SK-N-SH treated with all-trans-retinoic acid at 6 μM for 48 hours (cell line): ENCODE data around the gene CDH22.

Experiments
- ATAC-seq: fragments of 200-7000 bp; cut with Tn5 transposase; 3 replicates; pipeline ENCODE4 v1.9.1; 2020; ENCODE audit warnings: mild to moderate bottlenecking, moderate library complexity
- ARNTL ChIP-seq: fragments of 450-650 bp; formaldehyde crosslinking; IDR thresholded peaks from 2 replicates; pipeline ENCODE4 v1.5.0; 2020; ENCODE audit warnings: low read depth, mild to moderate bottlenecking, moderate library complexity, borderline replicate concordance
- BACH2 ChIP-seq: fragments of 250-450 bp; sonication (Bioruptor Pico); IDR thresholded peaks from 2 replicates; pipeline ENCODE4 v1.9.0; 2021; ENCODE audit warnings: mild to moderate bottlenecking, borderline replicate concordance
- CREB5 ChIP-seq: fragments of 250-450 bp; sonication (Bioruptor Pico); IDR thresholded peaks from 2 replicates; pipeline ENCODE4 v1.5.1; 2020; ENCODE audit warnings: low read depth, mild to moderate bottlenecking, moderate library complexity
- CSDC2 ChIP-seq: fragments of 250-450 bp; sonication (Bioruptor Pico); IDR thresholded peaks from 2 replicates; pipeline ENCODE4 v1.5.0; 2020; ENCODE audit warnings: mild to moderate bottlenecking, moderate library complexity
- CSRNP3 ChIP-seq: fragments of 250-450 bp; sonication (Bioruptor Pico); IDR thresholded peaks from 2 replicates; pipeline ENCODE4 v1.5.1; 2021; ENCODE audit warnings: mild to moderate bottlenecking, moderate library complexity
- ESRRG ChIP-seq: fragments of 250-450 bp; sonication (Bioruptor Pico); IDR thresholded peaks from 2 replicates; pipeline ENCODE4 v1.6.1; 2021; ENCODE audit warnings: mild to moderate bottlenecking
- GLIS3 ChIP-seq: fragments of 250-450 bp; sonication (Bioruptor Pico); IDR thresholded peaks from 2 replicates; pipeline ENCODE4 v1.5.0; 2020; ENCODE audit warnings: mild to moderate bottlenecking, moderate library complexity
- ISL1 ChIP-seq: fragments of 250-450 bp; sonication (Bioruptor Pico); IDR thresholded peaks from 2 replicates; pipeline ENCODE4 v2.1.2; 2022; ENCODE audit warnings: mild to moderate bottlenecking, moderate library complexity
- OSR1 ChIP-seq: fragments of 250-450 bp; sonication (Bioruptor Pico); IDR thresholded peaks from 2 replicates; pipeline ENCODE4 v1.8.0; 2022; ENCODE audit warnings: moderate library complexity, mild to moderate bottlenecking, inconsistent platforms
- PATZ1 ChIP-seq: fragments of 250-450 bp; sonication (Bioruptor Pico); IDR thresholded peaks from 2 replicates; pipeline ENCODE4 v1.8.0; 2020; ENCODE audit warnings: mild to moderate bottlenecking, moderate library complexity, borderline replicate concordance
- POU6F1 ChIP-seq: fragments of 250-450 bp; sonication (Bioruptor Pico); IDR thresholded peaks from 2 replicates; pipeline ENCODE4 v1.8.0; 2021; ENCODE audit warnings: low read depth, mild to moderate bottlenecking, moderate library complexity, borderline replicate concordance
- RARB ChIP-seq: fragments of 250-450 bp; sonication (Bioruptor Pico); IDR thresholded peaks from 2 replicates; pipeline ENCODE4 v1.8.0; 2021; ENCODE audit warnings: mild to moderate bottlenecking, moderate library complexity
- SNAI2 ChIP-seq: fragments of 250-450 bp; sonication (Bioruptor Pico); IDR thresholded peaks from 2 replicates; pipeline ENCODE4 v1.5.0; 2020; ENCODE audit warnings: mild to moderate bottlenecking, moderate library complexity
- TOX ChIP-seq: fragments of 250-450 bp; sonication (Bioruptor Pico); IDR thresholded peaks from 2 replicates; pipeline ENCODE4 v1.8.0; 2021; ENCODE audit warnings: mild to moderate bottlenecking, moderate library complexity, borderline replicate concordance
- TSHZ2 ChIP-seq: fragments of 250-450 bp; sonication (Bioruptor Pico); IDR thresholded peaks from 2 replicates; pipeline ENCODE4 v1.5.0; 2020; ENCODE audit warnings: mild to moderate bottlenecking, moderate library complexity
- ZC3H10 ChIP-seq: fragments of 250-450 bp; sonication (Bioruptor Pico); IDR thresholded peaks from 2 replicates; pipeline ENCODE4 v1.5.1; 2021; ENCODE audit warnings: mild to moderate bottlenecking, moderate library complexity
- ZFP3 ChIP-seq: fragments of 250-450 bp; sonication (Bioruptor Pico); IDR thresholded peaks from 2 replicates; pipeline ENCODE4 v1.5.0; 2020; ENCODE audit warnings: mild to moderate bottlenecking, moderate library complexity
- ZFP30 ChIP-seq: fragments of 450-650 bp; formaldehyde crosslinking; IDR thresholded peaks from 2 replicates; pipeline ENCODE4 v1.5.0; 2022; ENCODE audit warnings: mild to moderate bottlenecking, moderate library complexity
- ZNF565 ChIP-seq: fragments of 450-650 bp; formaldehyde crosslinking; conservative IDR thresholded peaks from 2 replicates; pipeline ENCODE4 v1.5.0; 2020; ENCODE audit warnings: low read depth, mild to moderate bottlenecking, moderate library complexity
- ZNF70 ChIP-seq: fragments of 450-650 bp; formaldehyde crosslinking; IDR thresholded peaks from 2 replicates; pipeline ENCODE4 v1.5.0; 2020; ENCODE audit warnings: mild to moderate bottlenecking, moderate library complexity
- ZNF8 ChIP-seq: fragments of 450-650 bp; formaldehyde crosslinking; IDR thresholded peaks from 2 replicates; pipeline ENCODE4 v1.5.0; 2020; ENCODE audit warnings: mild to moderate bottlenecking, moderate library complexity

The CDH22 gene

GRCh38 chr20:46307139-46307998 is 929 bp downstream of the CDH22 start:
- no peak for TF ChIP-seq ZFP30 (CRISPR knock-in tag)
- no peak for TF ChIP-seq CSDC2 (CRISPR knock-in tag)
- TF ChIP-seq ZNF70: no peak
- TF ChIP-seq GLIS3: no peak
- TF ChIP-seq RARB (CRISPR knock-in tag): no peak
- no peak for TF ChIP-seq ESRRG (CRISPR knock-in tag)
- TF ChIP-seq ZNF8 (CRISPR knock-in tag): no peak
- TF ChIP-seq ZNF565: no peak
- no peak for TF ChIP-seq PATZ1 (CRISPR knock-in tag)
- TF ChIP-seq ISL1 (CRISPR knock-in tag): no peak
- no peak for TF ChIP-seq SNAI2 (CRISPR knock-in tag)
- TF ChIP-seq ZFP3 (CRISPR knock-in tag): no peak
- TF ChIP-seq TOX: no peak
- no peak for TF ChIP-seq CSRNP3
- no peak for TF ChIP-seq POU6F1 (CRISPR knock-in tag)
- TF ChIP-seq OSR1 (CRISPR knock-in tag): no peak
- TF ChIP-seq, all 23 proteins: peak for 0
- ATAC-seq: peak; percentile 87

- no peak for TF ChIP-seq CSDC2 (CRISPR knock-in tag)
- no peak for TF ChIP-seq ARNTL (CRISPR knock-in tag)
- no peak for TF ChIP-seq ZNF70
- TF ChIP-seq TSHZ2 (CRISPR knock-in tag): no peak
- no peak for TF ChIP-seq OSR1 (CRISPR knock-in tag)
- no peak for TF ChIP-seq ZNF565
- no peak for TF ChIP-seq ZNF8 (CRISPR knock-in tag)
- no peak for TF ChIP-seq BACH2 (CRISPR knock-in tag)
- TF ChIP-seq ESRRG (CRISPR knock-in tag): no peak
- no peak for TF ChIP-seq POU6F1 (CRISPR knock-in tag)
- no peak for TF ChIP-seq ISL1 (CRISPR knock-in tag)
- TF ChIP-seq TOX: no peak
- TF ChIP-seq ZC3H10 (CRISPR knock-in tag): no peak
- no peak for TF ChIP-seq SNAI2 (CRISPR knock-in tag)
- TF ChIP-seq CSRNP3: no peak
- TF ChIP-seq CREB5: no peak
- no peak for TF ChIP-seq RARB (CRISPR knock-in tag)
- ATAC-seq: peak; percentile 5; the same call in 1 of the 3 replicates
Observed at GRCh38 chr20:46306743-46307138, 1.6 kb downstream of the CDH22 start.
